Tibial nerve (tissue), 4 donors: ENCODE data around the gene GSC2. TPM values are rescaled to one million over a fixed set of nuclear protein-coding genes. Genes with fewer than 3 reads are reported as not detected.

ENCODE experiments used
- DNase-seq, 2 donors: peaks; one replicate each; pipeline ENCODE4 v3.0.0-alpha.2; 2019; ENCODE audit warnings: low spot score in 2 of 2
- H3K27ac ChIP-seq, 4 donors: fragments of 200-600 bp; sonication (generic) in 3 of 4; one replicate each; pipeline ENCODE4 v1.5.1; 2017 to 2019; ENCODE audit warnings: mild to moderate bottlenecking in 1 of 4
- H3K27me3 ChIP-seq, 2 donors: fragments of 200-600 bp; sonication (generic) in 1 of 2; one replicate each; pipeline versions ENCODE4 v1.5.1 to v1.6.0; 2017 to 2019
- H3K36me3 ChIP-seq, 3 donors: fragments of 200-600 bp; sonication (generic); one replicate each; pipeline ENCODE4 v1.5.1; 2018 to 2019
- H3K4me1 ChIP-seq, 4 donors: fragments of 200-600 bp; sonication (generic) in 3 of 4; one replicate each; pipeline ENCODE4 v1.5.1; 2017 to 2019
- H3K4me3 ChIP-seq, 4 donors: fragments of 200-600 bp; sonication (generic) in 3 of 4; one replicate each; pipeline ENCODE4 v1.5.1; 2017 to 2019; ENCODE audit warnings: mild to moderate bottlenecking in 1 of 4, moderate library complexity in 1 of 4
- H3K9me3 ChIP-seq, 4 donors: fragments of 200-600 bp; sonication (generic) in 3 of 4; one replicate each; pipeline ENCODE4 v1.5.1; 2017 to 2019
- EP300 ChIP-seq, 2 donors: sonication (generic); formaldehyde crosslinking; IDR thresholded peaks; one replicate each; pipeline ENCODE4 v1.6.1; 2017; ENCODE audit warnings: antibody characterized with exemption in 2 of 2, mild to moderate bottlenecking in 1 of 2
- POLR2A ChIP-seq, 2 donors: fragments of 450-650 bp; IDR thresholded peaks; one replicate each; pipeline ENCODE4 v1.6.1; 2017; ENCODE audit warnings: antibody characterized with exemption in 2 of 2, mild to moderate bottlenecking in 2 of 2, moderate library complexity in 2 of 2
- WGBS, 2 donors: methylation state at CpG; one replicate each; pipeline ENCODE4 v1.1.5; 2018; 5-methylcytosine and 5-hydroxymethylcytosine counted together
- total RNA-seq, 4 donors: library from RNA; depleted of rRNA; stranded (reverse); fragments of >200 nt; gene quantifications; one replicate each; pipeline ENCODE4 v1.1.0, GENCODE V29; 2016
- TF ChIP-seq, protein P1 (sequence below), 5 experiments: fragments of 200-600 bp in 3 of 5; fragments of 450-650 bp in 2 of 5; sonication (generic) in 3 of 5; IDR thresholded peaks; one replicate each; pipeline ENCODE4 v1.5.1; 2016 to 2019; ENCODE audit warnings: antibody characterized with exemption in 5 of 5, mild to moderate bottlenecking in 3 of 5, moderate library complexity in 2 of 5

The GSC2 gene
- total RNA-seq, 4 donors from 2014 or later = not detected

DNA sequence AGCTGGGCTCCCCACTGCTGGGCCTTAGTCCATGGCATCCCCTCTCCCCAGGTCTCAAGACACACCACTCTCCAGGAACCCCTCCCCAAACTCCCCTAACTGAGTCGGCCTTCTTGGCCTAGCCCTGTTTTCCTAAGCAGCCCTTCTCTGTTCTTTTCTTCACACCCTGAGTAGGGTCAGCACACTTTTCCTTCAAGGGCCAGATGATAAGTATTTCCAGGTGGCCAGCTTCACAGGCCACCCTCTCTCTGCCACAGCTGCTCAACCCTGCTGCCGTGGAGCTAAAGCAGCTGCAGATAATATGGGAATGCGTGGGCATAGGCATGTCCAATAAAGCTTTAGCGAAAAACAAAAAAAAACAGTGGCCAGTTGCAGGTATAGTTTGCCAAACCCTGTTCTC is 51.9 kb downstream of the GSC2 start:
- no peak for DNase-seq
- H3K4me1 ChIP-seq = peaks cover 0 to 21% (median 4%) of the 10 kb centered on the region in 4 donors
- WGBS, 2 donors = 54 to 64% methylated on average over 4 of the region's 4 CpGs
- no peak overlapping the region for H3K4me3 ChIP-seq
- H3K27me3 ChIP-seq = no peaks in the 10 kb centered on the region
- H3K36me3 ChIP-seq = peaks cover 0 to 23% (median 0%) of the 10 kb centered on the region in 3 donors
- TF ChIP-seq EP300 (IDR thresholded peaks at IDR 0.05) = no peak
- TF ChIP-seq, protein P1, sequence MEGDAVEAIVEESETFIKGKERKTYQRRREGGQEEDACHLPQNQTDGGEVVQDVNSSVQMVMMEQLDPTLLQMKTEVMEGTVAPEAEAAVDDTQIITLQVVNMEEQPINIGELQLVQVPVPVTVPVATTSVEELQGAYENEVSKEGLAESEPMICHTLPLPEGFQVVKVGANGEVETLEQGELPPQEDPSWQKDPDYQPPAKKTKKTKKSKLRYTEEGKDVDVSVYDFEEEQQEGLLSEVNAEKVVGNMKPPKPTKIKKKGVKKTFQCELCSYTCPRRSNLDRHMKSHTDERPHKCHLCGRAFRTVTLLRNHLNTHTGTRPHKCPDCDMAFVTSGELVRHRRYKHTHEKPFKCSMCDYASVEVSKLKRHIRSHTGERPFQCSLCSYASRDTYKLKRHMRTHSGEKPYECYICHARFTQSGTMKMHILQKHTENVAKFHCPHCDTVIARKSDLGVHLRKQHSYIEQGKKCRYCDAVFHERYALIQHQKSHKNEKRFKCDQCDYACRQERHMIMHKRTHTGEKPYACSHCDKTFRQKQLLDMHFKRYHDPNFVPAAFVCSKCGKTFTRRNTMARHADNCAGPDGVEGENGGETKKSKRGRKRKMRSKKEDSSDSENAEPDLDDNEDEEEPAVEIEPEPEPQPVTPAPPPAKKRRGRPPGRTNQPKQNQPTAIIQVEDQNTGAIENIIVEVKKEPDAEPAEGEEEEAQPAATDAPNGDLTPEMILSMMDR (IDR thresholded peaks at IDR 0.05) = no peak
- H3K9me3 ChIP-seq = no peaks in the 10 kb centered on the region
- no peak overlapping the region for H3K27ac ChIP-seq

DNA sequence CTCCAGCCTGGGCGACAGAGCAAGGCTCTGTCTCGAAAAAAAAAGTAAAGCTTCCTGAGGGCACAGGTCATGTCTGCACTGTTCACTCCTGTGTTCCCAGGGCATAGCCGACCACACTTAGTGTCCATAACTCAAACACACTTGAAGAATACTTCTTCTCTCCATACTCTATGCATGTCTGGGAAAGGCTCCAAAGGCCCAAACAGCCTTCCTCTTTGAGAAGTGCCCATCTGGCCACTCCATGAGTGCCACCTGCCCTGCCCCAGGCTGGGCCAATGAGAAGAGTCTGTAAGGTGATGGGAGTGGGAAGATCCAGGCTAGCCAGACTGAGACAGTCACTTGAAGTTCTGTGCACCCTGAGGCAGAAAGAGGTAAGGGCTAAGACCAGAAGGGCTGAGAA is 52.6 kb downstream of the GSC2 start:
- Histone ChIP-seq H3K27me3 (no peaks in the 10 kb centered on the region), H3K36me3 (peaks cover 0 to 23% (median 0%) of the 10 kb centered on the region in 3 donors), H3K9me3 (no peaks in the 10 kb centered on the region), H3K4me3 (no peak overlapping the region), H3K4me1 (peaks cover 0 to 25% (median 4%) of the 10 kb centered on the region in 4 donors), H3K27ac (no peak overlapping the region)
- TF ChIP-seq POLR2A (IDR thresholded peaks at IDR 0.05) (no peak), EP300 (IDR thresholded peaks at IDR 0.05) (no peak)
- TF ChIP-seq, protein P1 (IDR thresholded peaks at IDR 0.05) = no peak
- DNase-seq = no peak
- WGBS, 2 donors = 50 to 70% methylated on average over 3 of the region's 3 CpGs

Other genes with a start within 250 kb of the GSC2 start
- 10 to 100 TPM in 2 of 4 donors, 1 to 10 TPM in 2; 6.6 to 19.0 (median 12.9) TPM for gene DGCR6, start 244.0 kb downstream of the GSC2 start, total RNA-seq
- 100 to 1,000 TPM in 3 of 4 donors, 10 to 100 TPM in 1; 48.3 to 202 (median 147) TPM for gene PRODH, start 214.0 kb downstream of the GSC2 start, total RNA-seq
- 10 to 100 TPM; 57.6 to 68.0 (median 58.9) TPM for gene DGCR2, start 27.9 kb downstream of the GSC2 start, total RNA-seq
- gene TSSK2, start 19.0 kb downstream of the GSC2 start, total RNA-seq = under 1 TPM in 1 of 4 donors, not detected in 3; 0.30 TPM
- gene ESS2, start 5.6 kb downstream of the GSC2 start, total RNA-seq = 10 to 100 TPM; 15.3 to 18.6 (median 16.4) TPM
- gene SLC25A1, start 28.4 kb upstream of the GSC2 start, total RNA-seq = 100 to 1,000 TPM in 1 of 4 donors, 10 to 100 TPM in 3; 46.9 to 100 (median 86.2) TPM
- 10 to 100 TPM; 22.6 to 35.9 (median 26.8) TPM for gene CLTCL1, start 141.4 kb upstream of the GSC2 start, total RNA-seq